ENCODE results near the gene FOXL1. TPM values are rescaled to one million over a fixed set of nuclear protein-coding genes. Genes with fewer than 3 reads are reported as not detected.

FOXL1 gene
- polyA plus RNA-seq, 3 donors, result not detected

DNA sequence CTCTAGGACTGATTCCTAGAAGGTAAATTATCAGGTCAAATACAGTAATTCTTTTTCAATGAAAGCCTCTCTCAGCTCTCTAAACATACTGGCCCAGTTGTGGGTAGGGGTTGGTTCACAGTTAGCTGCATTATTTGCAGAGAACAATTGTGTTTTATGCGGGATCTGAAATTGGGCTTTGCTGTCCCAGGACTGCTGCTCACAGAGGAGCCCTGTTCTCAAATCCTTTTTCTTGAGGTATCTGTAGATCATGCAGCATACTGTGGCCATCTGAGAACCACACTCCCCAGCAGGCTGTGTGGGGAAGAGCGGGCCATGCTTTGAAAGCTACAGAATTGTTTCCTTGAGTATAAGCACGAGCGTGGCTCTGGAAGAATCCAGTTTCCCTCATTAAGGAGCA lies 40.9 kb upstream of the FOXL1 start:
- H3K36me3 ChIP-seq (replicated peaks in 1 of 2; ENCODE audit: control insufficient read depth in 1 of 2, insufficient read depth in 2 of 2, low read length in 2 of 2), result peaks cover 60 to 80% of the 10 kb centered on the region in 2 donors

DNA sequence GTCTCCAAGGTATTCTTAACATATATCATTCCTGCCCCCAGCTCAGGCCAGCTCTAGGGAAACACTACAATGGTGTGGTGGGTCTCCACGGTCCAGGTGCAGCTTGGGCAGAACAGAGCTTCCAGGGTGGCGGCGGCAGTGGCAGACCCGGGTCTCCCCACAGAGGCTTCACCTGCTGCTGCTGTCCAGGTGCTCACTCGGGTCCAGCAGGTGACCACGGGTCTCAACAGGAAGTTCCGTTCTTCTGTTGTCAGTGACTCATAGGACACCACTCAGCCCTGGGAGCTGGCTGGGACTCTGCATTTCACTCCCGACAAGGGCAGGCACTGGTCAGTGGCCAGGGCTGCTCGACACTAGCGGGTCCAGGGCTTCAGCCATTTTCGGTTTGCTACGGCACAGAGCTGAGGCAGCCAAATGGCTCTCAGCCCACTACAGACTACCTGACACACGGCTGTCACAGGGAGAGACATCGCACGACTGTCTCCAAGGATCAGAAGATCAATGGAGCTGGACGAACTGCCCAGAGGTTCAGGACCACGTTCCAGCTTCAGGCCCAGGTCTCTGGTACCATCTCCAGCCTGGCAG lies 40.1 kb upstream of the FOXL1 start:
- DNase-seq, result no peak
- TF ChIP-seq, protein P1, sequence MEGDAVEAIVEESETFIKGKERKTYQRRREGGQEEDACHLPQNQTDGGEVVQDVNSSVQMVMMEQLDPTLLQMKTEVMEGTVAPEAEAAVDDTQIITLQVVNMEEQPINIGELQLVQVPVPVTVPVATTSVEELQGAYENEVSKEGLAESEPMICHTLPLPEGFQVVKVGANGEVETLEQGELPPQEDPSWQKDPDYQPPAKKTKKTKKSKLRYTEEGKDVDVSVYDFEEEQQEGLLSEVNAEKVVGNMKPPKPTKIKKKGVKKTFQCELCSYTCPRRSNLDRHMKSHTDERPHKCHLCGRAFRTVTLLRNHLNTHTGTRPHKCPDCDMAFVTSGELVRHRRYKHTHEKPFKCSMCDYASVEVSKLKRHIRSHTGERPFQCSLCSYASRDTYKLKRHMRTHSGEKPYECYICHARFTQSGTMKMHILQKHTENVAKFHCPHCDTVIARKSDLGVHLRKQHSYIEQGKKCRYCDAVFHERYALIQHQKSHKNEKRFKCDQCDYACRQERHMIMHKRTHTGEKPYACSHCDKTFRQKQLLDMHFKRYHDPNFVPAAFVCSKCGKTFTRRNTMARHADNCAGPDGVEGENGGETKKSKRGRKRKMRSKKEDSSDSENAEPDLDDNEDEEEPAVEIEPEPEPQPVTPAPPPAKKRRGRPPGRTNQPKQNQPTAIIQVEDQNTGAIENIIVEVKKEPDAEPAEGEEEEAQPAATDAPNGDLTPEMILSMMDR (IDR thresholded peaks at IDR 0.05), result no peak
- no peaks in the 10 kb centered on the region for H3K79me2 ChIP-seq (ENCODE audit: insufficient read depth, low read length)
- 94% methylated on average over 17 of the region's 17 CpGs for WGBS (ENCODE audit: insufficient coverage)
- H3K4me3 ChIP-seq (replicated peaks in 1 of 3; ENCODE audit: low read depth in 2 of 3, low read length in 3 of 3), result no peak overlapping the region
- intact Hi-C loops (cut with micrococcal nuclease), result no loop called here
- H3K9me3 Mint-ChIP-seq, result no peaks in the 10 kb centered on the region
- no peak overlapping the region for H3K4me2 ChIP-seq (replicated peaks; ENCODE audit: extremely low read depth, low read length, poor library complexity, severe bottlenecking)
- H3K27me3 Mint-ChIP-seq (ENCODE audit: low read depth in 3 of 3), result no peaks in the 10 kb centered on the region
- no peak overlapping the region for H3K27ac Mint-ChIP-seq
- no peaks in the 10 kb centered on the region for H3K9me3 ChIP-seq (replicated peaks in 1 of 2; ENCODE audit: control insufficient read depth in 1 of 2, insufficient read depth in 1 of 2, low read length in 2 of 2)
- H3K4me1 ChIP-seq (ENCODE audit: control insufficient read depth in 1 of 2, insufficient read depth in 2 of 2, low read length in 2 of 2), result no peaks in the 10 kb centered on the region
- H3K36me3 ChIP-seq (replicated peaks in 1 of 2; ENCODE audit: control insufficient read depth in 1 of 2, insufficient read depth in 2 of 2, low read length in 2 of 2), result peaks cover 63 to 84% of the 10 kb centered on the region in 2 donors
- H3K4me1 Mint-ChIP-seq, result no peaks in the 10 kb centered on the region
- no peaks in the 10 kb centered on the region for H3K27me3 ChIP-seq (ENCODE audit: control insufficient read depth in 2 of 2, insufficient read depth in 2 of 2, low read length in 2 of 2)
- no peaks in the 10 kb centered on the region for H4K20me1 ChIP-seq (ENCODE audit: insufficient read depth, low read length)
- H2AFZ ChIP-seq (ENCODE audit: insufficient read depth, low read depth, low read length, poor library complexity, severe bottlenecking), result no peak overlapping the region
- H3K4me3 Mint-ChIP-seq, result no peak overlapping the region
- no peak overlapping the region for H3K9ac ChIP-seq (ENCODE audit: insufficient read depth, low read length, poor library complexity, severe bottlenecking)
- no peak overlapping the region for H3K27ac ChIP-seq (ENCODE audit: low read depth in 1 of 2, low read length in 2 of 2)
- H3K36me3 Mint-ChIP-seq, result peaks cover 80 to 95% of the 10 kb centered on the region in 2 donors

More for the DNA sequence above, 40.9 kb upstream of the FOXL1 start:
- Histone ChIP-seq H3K4me1 (ENCODE audit: control insufficient read depth in 1 of 2, insufficient read depth in 2 of 2, low read length in 2 of 2) (no peaks in the 10 kb centered on the region), H3K27ac (ENCODE audit: low read depth in 1 of 2, low read length in 2 of 2) (no peak overlapping the region), H4K20me1 (ENCODE audit: insufficient read depth, low read length) (no peaks in the 10 kb centered on the region), H3K4me3 (replicated peaks in 1 of 3; ENCODE audit: low read depth in 2 of 3, low read length in 3 of 3) (no peak overlapping the region), H3K4me2 (replicated peaks; ENCODE audit: extremely low read depth, low read length, poor library complexity, severe bottlenecking) (no peak overlapping the region), H3K9me3 (replicated peaks in 1 of 2; ENCODE audit: control insufficient read depth in 1 of 2, insufficient read depth in 1 of 2, low read length in 2 of 2) (no peaks in the 10 kb centered on the region), H3K9ac (ENCODE audit: insufficient read depth, low read length, poor library complexity, severe bottlenecking) (no peak overlapping the region), H3K79me2 (ENCODE audit: insufficient read depth, low read length) (no peaks in the 10 kb centered on the region), H3K27me3 (ENCODE audit: control insufficient read depth in 2 of 2, insufficient read depth in 2 of 2, low read length in 2 of 2) (no peaks in the 10 kb centered on the region), H2AFZ (ENCODE audit: insufficient read depth, low read depth, low read length, poor library complexity, severe bottlenecking) (no peak overlapping the region)
- Mint-ChIP-seq H3K27me3 (ENCODE audit: low read depth in 3 of 3) (no peaks in the 10 kb centered on the region), H3K4me3 (no peak overlapping the region), H3K27ac (no peak overlapping the region), H3K36me3 (peaks cover 73 to 91% of the 10 kb centered on the region in 2 donors), H3K4me1 (no peaks in the 10 kb centered on the region), H3K9me3 (no peaks in the 10 kb centered on the region)
- DNase-seq, result no peak
- 100% methylated on average over 2 of the region's 4 CpGs for WGBS (ENCODE audit: insufficient coverage)
- intact Hi-C loops (cut with micrococcal nuclease), result no loop called here
- TF ChIP-seq, protein P1 (IDR thresholded peaks at IDR 0.05), result no peak

Data from CD14-positive monocyte (primary cell).